ENCODE results near the gene ZCCHC7.
"Not testable (repeated sequence)": the region's sequence is repeated elsewhere in the genome, so short reads cannot be mapped to it uniquely, and the experiment has no call there.

Gene ZCCHC7

DNA sequence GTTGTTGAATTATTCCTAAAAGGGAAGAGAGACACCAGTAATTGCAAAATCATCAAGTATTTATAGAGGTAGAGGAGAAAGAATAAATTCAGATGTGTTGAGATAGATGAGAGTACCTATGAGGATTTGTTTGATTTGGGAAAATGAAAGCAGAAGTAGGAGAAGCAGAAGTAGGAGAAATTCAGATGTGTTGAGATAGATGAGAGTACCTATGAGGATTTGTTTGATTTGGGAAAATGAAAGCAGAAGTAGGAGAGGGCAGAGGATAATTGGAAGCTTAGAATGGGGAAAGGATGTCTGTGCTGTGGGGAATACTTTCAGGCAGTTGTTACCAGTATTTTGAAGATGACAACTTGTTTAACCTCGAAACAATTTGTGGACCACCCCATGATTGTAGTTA lies 35.1 kb upstream of the ZCCHC7 start:
- no peak for DNase-seq
- Mint-ChIP-seq H3K9me3 (no peaks in the 10 kb centered on the region), H3K4me3 (no peak overlapping the region), H3K4me1 (peaks cover 11% of the 10 kb centered on the region), H3K27me3 (ENCODE audit: low read depth, poor library complexity) (peaks cover 2% of the 10 kb centered on the region), H3K36me3 (ENCODE audit: low read depth) (peaks cover 21% of the 10 kb centered on the region), H3K27ac (no peak overlapping the region)
- TF ChIP-seq, protein P1, sequence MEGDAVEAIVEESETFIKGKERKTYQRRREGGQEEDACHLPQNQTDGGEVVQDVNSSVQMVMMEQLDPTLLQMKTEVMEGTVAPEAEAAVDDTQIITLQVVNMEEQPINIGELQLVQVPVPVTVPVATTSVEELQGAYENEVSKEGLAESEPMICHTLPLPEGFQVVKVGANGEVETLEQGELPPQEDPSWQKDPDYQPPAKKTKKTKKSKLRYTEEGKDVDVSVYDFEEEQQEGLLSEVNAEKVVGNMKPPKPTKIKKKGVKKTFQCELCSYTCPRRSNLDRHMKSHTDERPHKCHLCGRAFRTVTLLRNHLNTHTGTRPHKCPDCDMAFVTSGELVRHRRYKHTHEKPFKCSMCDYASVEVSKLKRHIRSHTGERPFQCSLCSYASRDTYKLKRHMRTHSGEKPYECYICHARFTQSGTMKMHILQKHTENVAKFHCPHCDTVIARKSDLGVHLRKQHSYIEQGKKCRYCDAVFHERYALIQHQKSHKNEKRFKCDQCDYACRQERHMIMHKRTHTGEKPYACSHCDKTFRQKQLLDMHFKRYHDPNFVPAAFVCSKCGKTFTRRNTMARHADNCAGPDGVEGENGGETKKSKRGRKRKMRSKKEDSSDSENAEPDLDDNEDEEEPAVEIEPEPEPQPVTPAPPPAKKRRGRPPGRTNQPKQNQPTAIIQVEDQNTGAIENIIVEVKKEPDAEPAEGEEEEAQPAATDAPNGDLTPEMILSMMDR (IDR thresholded peaks at IDR 0.05): no peak

DNA sequence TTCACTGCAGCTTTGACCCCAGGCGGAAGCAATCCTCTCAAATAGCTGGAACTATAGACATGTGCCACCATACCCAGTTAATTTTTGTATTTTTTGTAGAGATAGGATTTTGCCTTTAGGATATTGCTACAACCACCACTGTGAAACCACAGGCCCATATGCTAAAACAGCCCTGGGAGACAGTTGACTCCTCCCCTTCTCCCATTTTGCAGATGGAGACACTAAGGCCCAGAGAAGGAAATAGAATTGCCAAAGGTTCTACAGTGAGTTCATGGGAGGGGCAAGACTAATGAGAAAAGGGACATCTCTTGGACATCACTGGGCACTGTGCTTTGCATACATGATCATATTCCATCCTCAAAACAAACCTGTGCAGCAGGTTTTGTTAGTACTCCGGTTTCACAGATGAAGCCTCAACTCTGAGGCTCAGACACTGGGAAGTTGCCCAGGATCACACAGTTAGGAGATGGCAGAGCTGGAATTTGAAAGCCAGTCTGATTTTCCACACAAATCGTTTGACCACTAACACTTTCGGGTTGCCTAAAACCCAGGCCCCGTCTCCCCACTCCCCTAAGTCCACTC lies 27.6 kb upstream of the ZCCHC7 start:
- H3K9me3 Mint-ChIP-seq; DNase-seq; H3K27ac Mint-ChIP-seq; H3K4me1 Mint-ChIP-seq; H3K27me3 Mint-ChIP-seq (ENCODE audit: low read depth, poor library complexity); H3K4me3 Mint-ChIP-seq: not testable (repeated sequence)
- peaks cover 11% of the 10 kb centered on the region for H3K36me3 Mint-ChIP-seq (ENCODE audit: low read depth)

DNA sequence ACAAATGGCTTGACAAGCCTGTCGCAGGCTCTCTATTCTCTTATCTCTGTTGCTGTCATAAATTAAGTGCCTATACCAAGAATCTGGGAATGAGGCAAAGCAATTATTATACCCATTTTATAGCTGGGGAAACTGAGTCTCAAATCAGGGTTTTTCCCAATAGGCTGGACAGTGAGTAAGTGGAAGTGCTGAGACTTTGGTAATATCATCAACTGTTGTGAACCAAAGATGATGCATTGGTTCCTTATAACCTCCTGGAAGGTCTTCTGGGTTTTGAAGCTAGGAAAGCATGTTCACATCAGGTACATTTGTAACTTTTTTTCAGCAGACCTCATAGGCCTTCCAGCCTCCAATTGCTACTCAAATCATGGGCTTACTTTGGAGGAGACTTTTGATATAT lies 25.6 kb upstream of the ZCCHC7 start:
- Mint-ChIP-seq H3K4me3 (no peak overlapping the region), H3K36me3 (ENCODE audit: low read depth) (peaks cover 4% of the 10 kb centered on the region), H3K9me3 (no peaks in the 10 kb centered on the region), H3K4me1 (no peaks in the 10 kb centered on the region), H3K27ac (no peak overlapping the region), H3K27me3 (ENCODE audit: low read depth, poor library complexity) (peaks cover 2% of the 10 kb centered on the region)
- TF ChIP-seq, protein P1 (IDR thresholded peaks at IDR 0.05): no peak
- DNase-seq: no peak

DNA sequence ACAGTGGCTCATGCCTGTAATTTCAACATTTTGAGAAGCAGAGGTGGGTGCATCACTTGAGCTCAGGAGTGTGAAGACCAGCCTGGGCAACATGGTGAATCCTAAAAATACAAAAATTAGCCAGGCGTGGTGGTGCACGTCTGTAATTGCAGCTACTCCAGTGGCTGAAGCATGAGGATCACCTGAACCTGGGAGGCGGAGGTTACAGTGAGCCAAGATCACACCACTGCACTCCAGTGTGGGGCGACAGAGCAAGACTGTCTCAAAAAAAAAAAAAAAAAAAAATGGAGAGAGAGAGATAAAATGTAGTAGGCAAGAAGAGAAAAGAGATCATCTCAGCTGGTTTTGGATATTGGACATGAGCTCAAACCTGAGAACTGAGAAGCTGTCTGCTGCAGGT lies 23.7 kb upstream of the ZCCHC7 start:
- Mint-ChIP-seq H3K36me3 (ENCODE audit: low read depth) (no peaks in the 10 kb centered on the region), H3K9me3 (no peaks in the 10 kb centered on the region), H3K4me1 (no peaks in the 10 kb centered on the region)

DNA sequence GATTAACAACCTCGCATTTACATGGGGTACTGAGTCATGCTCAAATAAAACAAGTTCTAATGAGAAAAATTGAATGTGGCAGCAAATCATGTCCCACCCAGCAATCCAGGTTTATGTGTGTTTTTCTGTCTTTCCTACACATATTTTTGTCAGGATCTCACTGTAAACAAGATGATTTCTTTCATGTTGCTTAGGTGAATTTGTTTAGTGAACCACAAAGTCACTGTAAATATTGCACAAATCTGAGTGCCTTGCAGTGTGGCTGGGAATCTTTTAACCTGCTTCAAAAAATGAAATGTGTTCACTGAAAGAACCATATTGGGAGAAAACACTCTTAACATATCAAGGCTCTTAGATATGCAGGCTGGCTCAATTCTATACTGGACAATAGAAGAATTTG lies 23.1 kb upstream of the ZCCHC7 start:
- Mint-ChIP-seq H3K4me1 (no peaks in the 10 kb centered on the region), H3K36me3 (ENCODE audit: low read depth) (no peaks in the 10 kb centered on the region), H3K27me3 (ENCODE audit: low read depth, poor library complexity) (peaks cover 21% of the 10 kb centered on the region), H3K27ac (no peak overlapping the region), H3K9me3 (no peaks in the 10 kb centered on the region), H3K4me3 (no peak overlapping the region)
- TF ChIP-seq, protein P1 (IDR thresholded peaks at IDR 0.05): no peak
- DNase-seq: no peak

More for the DNA sequence above, 23.7 kb upstream of the ZCCHC7 start:
- TF ChIP-seq, protein P1 (IDR thresholded peaks at IDR 0.05): no peak
- H3K27ac Mint-ChIP-seq: no peak overlapping the region
- no peak overlapping the region for H3K4me3 Mint-ChIP-seq
- DNase-seq: no peak
- peaks cover 14% of the 10 kb centered on the region for H3K27me3 Mint-ChIP-seq (ENCODE audit: low read depth, poor library complexity)

DNA sequence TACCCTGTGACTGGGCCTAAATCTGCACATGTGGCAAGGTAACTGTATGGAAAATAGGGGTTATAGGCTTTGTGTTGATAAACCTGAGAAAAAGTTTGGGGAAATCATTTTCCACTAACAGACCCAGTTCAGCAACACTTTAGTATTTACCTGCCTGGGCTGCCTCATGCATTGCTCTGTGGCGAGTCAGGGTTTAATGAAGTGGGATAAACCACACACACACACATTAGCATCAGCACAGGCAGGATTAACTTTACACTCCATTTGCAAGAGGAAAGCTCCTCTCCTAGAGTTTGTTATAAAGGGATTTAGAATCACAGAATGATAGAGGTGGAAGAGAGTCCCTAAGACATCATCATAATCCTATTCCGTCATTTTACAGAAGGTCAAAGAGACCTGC lies 20.0 kb upstream of the ZCCHC7 start:
- no peak for DNase-seq
- TF ChIP-seq, protein P1 (IDR thresholded peaks at IDR 0.05): no peak
- Mint-ChIP-seq H3K4me3 (no peak overlapping the region), H3K9me3 (no peaks in the 10 kb centered on the region), H3K4me1 (no peaks in the 10 kb centered on the region), H3K27ac (no peak overlapping the region), H3K27me3 (ENCODE audit: low read depth, poor library complexity) (peaks cover 20% of the 10 kb centered on the region), H3K36me3 (ENCODE audit: low read depth) (no peaks in the 10 kb centered on the region)
